Adrenal gland (tissue), 12 donors: ENCODE measurements around the gene TBC1D1. TPM values are rescaled to one million over a fixed set of nuclear protein-coding genes. Genes with fewer than 3 reads are reported as not detected.

Source experiments
- DNase-seq, 7 donors: peaks; one replicate each; pipeline ENCODE4 v3.0.0-alpha.2; 2019 to 2020
- H3K27ac ChIP-seq, 5 donors: fragments of 200-600 bp; sonication (generic) in 4 of 5; 1 replicate in 3 of 5; 2 replicates in 2 of 5; pipeline versions ENCODE4 v1.5.1 to v1.8.0; 2016 to 2020; ENCODE audit warnings: mild to moderate bottlenecking in 1 of 5
- H3K27me3 ChIP-seq: fragments of 200-600 bp; 2 replicates; pipeline ENCODE4 v1.8.0; 2021
- H3K36me3 ChIP-seq, 2 donors: fragments of 200-600 bp; replicated peaks in 1 of 2; 1 replicate in 1 of 2; 2 replicates in 1 of 2; pipeline versions ENCODE4 v1.5.1 to v1.8.0; 2018 to 2022
- H3K4me1 ChIP-seq, 2 donors: fragments of 200-600 bp; replicated peaks in 1 of 2; 1 replicate in 1 of 2; 2 replicates in 1 of 2; pipeline versions ENCODE4 v1.5.1 to v1.8.0; 2018 to 2021
- H3K4me3 ChIP-seq, 4 donors: fragments of 200-600 bp; sonication (generic) in 3 of 4; one replicate each; pipeline ENCODE4 v1.5.1; 2016 to 2018
- H3K9me3 ChIP-seq, 3 donors: fragments of 200-600 bp; sonication (generic) in 1 of 3; replicated peaks in 1 of 3; 1 replicate in 2 of 3; 2 replicates in 1 of 3; pipeline versions ENCODE4 v1.5.1 to v1.8.0; 2016 to 2021
- CTCF ChIP-seq, 6 experiments: fragments of 450-650 bp in 4 of 6; fragments of 200-600 bp in 2 of 6; sonication (generic) in 1 of 6; IDR thresholded peaks; 1 replicate in 5 of 6; 2 replicates in 1 of 6; pipeline versions ENCODE4 v1.5.1 to v1.8.0; 2016 to 2021; ENCODE audit warnings: antibody characterized with exemption in 6 of 6, mild to moderate bottlenecking in 2 of 6, moderate library complexity in 1 of 6
- POLR2A ChIP-seq, 2 donors: fragments of 450-650 bp; IDR thresholded peaks; one replicate each; pipeline ENCODE4 v1.6.1; 2017; ENCODE audit warnings: antibody characterized with exemption in 2 of 2, mild to moderate bottlenecking in 2 of 2, moderate library complexity in 1 of 2
- WGBS, 4 donors: extraction: QIAGEN DNeasy Blood & Tissue Kit in 2 of 4; methylation state at CpG; one replicate each; pipeline versions ENCODE4 v1.1.5 to v1.1.7; 2013 to 2017; 5-methylcytosine and 5-hydroxymethylcytosine counted together
- intact Hi-C, 2 donors: fragments of 100-400 bp; cut with DNase I; formaldehyde crosslinking; loops; one replicate each; pipeline versions ENCODE4 v1.14.1 to v1.15.0; 2022 to 2023
- polyA plus RNA-seq, 3 donors: library from polyadenylated mRNA; stranded (reverse); fragments of 200-250 nt in 2 of 3; fragments of 350-450 nt in 1 of 3; fragmentation: Illumina TruSeq in 1 of 3; extraction: RNeasy Lipid Tissue Mini Kit (QIAGEN cat#74804) in 1 of 3; gene quantifications; one replicate each; pipeline ENCODE4 v1.2.3, GENCODE V29; 2013 to 2014
- total RNA-seq, 9 donors: library from RNA; depleted of rRNA in 4 of 9; stranded (reverse); fragments of >200 nt in 4 of 9; fragments of 120-200 nt in 1 of 9; fragmentation: NEBNext Ultra II Directional in 1 of 9; extraction: Animal tissue kit (Norgen Biotek cat#: 25700) in 1 of 9; gene quantifications; one replicate each; pipeline versions ENCODE4 v1.1.0 to v1.2.4, GENCODE V29; 2013 to 2023
- donor health status: healthy with polysubstance abuse.
- donor health status: Bipolar disorder and iron deficiency.
- donor health status: DM: yes; HTN: yes; CAD: no.
- donor health status: DM: no; HTN: no; CAD: no.
- donor health status: DM: no; HTN: no; CAD: no.
- donor health status: DM: yes; HTN: yes; CAD: no.

The TBC1D1 gene
- total and polyA plus RNA-seq, 12 donors = 16.3 to 77.3 (median 25.7) TPM

GRCh38 chr4:37847311-37847884 is 43.5 kb upstream of the TBC1D1 start:
- DNase-seq = no peak
- Histone ChIP-seq H3K27ac (no peak overlapping the region), H3K9me3 (no peaks in the 10 kb centered on the region), H3K4me1 (no peaks in the 10 kb centered on the region), H3K27me3 (no peaks in the 10 kb centered on the region), H3K36me3 (peaks cover 0 to 61% of the 10 kb centered on the region in 2 donors), H3K4me3 (no peak overlapping the region)
- no peak for TF ChIP-seq POLR2A (IDR thresholded peaks at IDR 0.05)
- no peak for TF ChIP-seq CTCF (IDR thresholded peaks at IDR 0.05)
- WGBS, 4 donors = 56 to 64% (median 61%) methylated on average over 5 of the region's 5 CpGs
- intact Hi-C loops = no loop called here

- WGBS, 4 donors = 87 to 95% (median 88%) methylated on average over 2 of the region's 2 CpGs
Observed at GRCh38 chr4:37852376-37852775, 38.5 kb upstream of the TBC1D1 start.

GRCh38 chr4:37858112-37858511 is 32.8 kb upstream of the TBC1D1 start:
- Histone ChIP-seq H3K4me1 (no peaks in the 10 kb centered on the region), H3K36me3 (peaks cover 0 to 3% of the 10 kb centered on the region in 2 donors), H3K9me3 (no peaks in the 10 kb centered on the region), H3K27ac (no peak overlapping the region), H3K4me3 (no peak overlapping the region), H3K27me3 (no peaks in the 10 kb centered on the region)
- DNase-seq = no peak
- intact Hi-C loops = no loop called here
- WGBS, 4 donors = 85 to 98% (median 93%) methylated on average over 4 of the region's 4 CpGs
- TF ChIP-seq POLR2A (IDR thresholded peaks at IDR 0.05) = no peak
- TF ChIP-seq CTCF (IDR thresholded peaks at IDR 0.05) = no peak

More at GRCh38 chr4:37852376-37852775, 38.5 kb upstream of the TBC1D1 start:
- Histone ChIP-seq H3K36me3 (peaks cover 0 to 34% of the 10 kb centered on the region in 2 donors), H3K4me3 (no peak overlapping the region), H3K4me1 (no peaks in the 10 kb centered on the region), H3K27me3 (no peaks in the 10 kb centered on the region), H3K9me3 (no peaks in the 10 kb centered on the region), H3K27ac (no peak overlapping the region)
- intact Hi-C loops = no loop called here
- DNase-seq = no peak
- no peak for TF ChIP-seq POLR2A (IDR thresholded peaks at IDR 0.05)
- TF ChIP-seq CTCF (IDR thresholded peaks at IDR 0.05) = no peak

- Histone ChIP-seq H3K4me3 (no peak overlapping the region), H3K9me3 (no peaks in the 10 kb centered on the region), H3K36me3 (peaks cover 0 to 3% of the 10 kb centered on the region in 2 donors), H3K27ac (no peak overlapping the region), H3K27me3 (no peaks in the 10 kb centered on the region), H3K4me1 (no peaks in the 10 kb centered on the region)
- TF ChIP-seq POLR2A (IDR thresholded peaks at IDR 0.05) (no peak), CTCF (IDR thresholded peaks at IDR 0.05) (no peak)
- intact Hi-C loops = no loop called here
- no peak for DNase-seq
Observed at GRCh38 chr4:37858872-37859271, 32.0 kb upstream of the TBC1D1 start.
